PC-3 (cell line): ENCODE measurements around the gene KDM5B. TPM values are rescaled to one million over a fixed set of nuclear protein-coding genes. Genes with fewer than 3 reads are reported as not detected.

Source experiments
- ATAC-seq: fragments of 200-7000 bp; cut with Tn5 transposase; 2 replicates; pipeline ENCODE4 v1.9.1; 2020; ENCODE audit warnings: mild to moderate bottlenecking, moderate library complexity
- BruUV-seq: library from RNA; stranded (reverse); fragments of 400-500 nt; replicated peaks from 2 replicates; lab custom pipeline; 2021; lab: Mats Ljungman, UMichigan
- CTCF ChIA-PET: fragments of 300-600 bp; sonication (Branson Sonifier 250); formaldehyde crosslinking; loops from one replicate; lab custom pipeline; 2022; ENCODE audit warnings: antibody characterized with exemption; lab: Charles Lee
- POLR2A ChIA-PET: fragments of 300-600 bp; sonication (Branson Sonifier 250); formaldehyde crosslinking; loops from one replicate; lab custom pipeline; 2022; ENCODE audit warnings: antibody characterized with exemption; ENCODE audit not compliant: unreplicated experiment; lab: Charles Lee
- DNase-seq: peaks from one replicate; pipeline ENCODE4 v3.0.0-alpha.2; 2015
- H2AFZ ChIP-seq: fragments of 300-600 bp; sonication (generic); 2 replicates; pipeline ENCODE4 v1.6.0; 2016; ENCODE audit warnings: antibody characterized with exemption, low read length
- H3F3A ChIP-seq: fragments of 300-600 bp; sonication (generic); one replicate; pipeline ENCODE4 v1.6.0; 2017; ENCODE audit warnings: antibody characterized with exemption, low read length, control low read depth, mild to moderate bottlenecking; ENCODE audit not compliant: unreplicated experiment
- H3K27ac ChIP-seq: fragments of 300-600 bp; sonication (generic); 2 replicates; pipeline ENCODE4 v1.5.1; 2016; ENCODE audit warnings: mild to moderate bottlenecking, low read length
- H3K27me3 ChIP-seq: fragments of 300-600 bp; sonication (generic); 2 replicates; pipeline ENCODE4 v1.6.1; 2016; ENCODE audit warnings: low read length, mixed read lengths
- H3K36me3 ChIP-seq: fragments of 300-600 bp; sonication (generic); 2 replicates; pipeline ENCODE4 v1.6.1; 2016; ENCODE audit warnings: low read depth, mixed run types, low read length, mixed read lengths
- H3K4me1 ChIP-seq: fragments of 300-600 bp; sonication (generic); 2 replicates; pipeline ENCODE4 v1.5.1; 2016; ENCODE audit warnings: low read length; ENCODE audit not compliant: insufficient read depth
- H3K4me2 ChIP-seq: fragments of 300-600 bp; sonication (generic); 2 replicates; pipeline ENCODE4 v1.6.0; 2016; ENCODE audit warnings: low read length
- H3K4me3 ChIP-seq: fragments of 300-600 bp; sonication (generic); 2 replicates; pipeline ENCODE4 v1.5.1; 2016; ENCODE audit warnings: mild to moderate bottlenecking, low read length, mixed read lengths
- H3K79me2 ChIP-seq: fragments of 300-600 bp; sonication (generic); 2 replicates; pipeline ENCODE4 v1.6.1; 2017; ENCODE audit warnings: low read length, mixed read lengths
- H3K9ac ChIP-seq: fragments of 300-600 bp; sonication (generic); 2 replicates; pipeline ENCODE4 v1.6.0; 2016; ENCODE audit warnings: mild to moderate bottlenecking, low read length
- H3K9me2 ChIP-seq: fragments of 300-600 bp; sonication (generic); replicated peaks from 2 replicates; pipeline ENCODE4 v1.6.1; 2016; ENCODE audit warnings: mixed run types, low read length, mixed read lengths
- H3K9me3 ChIP-seq: fragments of 300-600 bp; sonication (generic); 2 replicates; pipeline ENCODE4 v1.6.1; 2016; ENCODE audit warnings: low read length, mixed read lengths
- H4K20me1 ChIP-seq: fragments of 300-600 bp; sonication (generic); 2 replicates; pipeline ENCODE4 v1.6.1; 2016; ENCODE audit warnings: low read length, mixed read lengths
- EZH2 ChIP-seq: fragments of 300-600 bp; sonication (generic); IDR thresholded peaks from one replicate; pipeline ENCODE4 v1.6.1; 2017; ENCODE audit warnings: antibody characterized with exemption, mild to moderate bottlenecking, low read length; ENCODE audit not compliant: unreplicated experiment
- EZH2phosphoT487 ChIP-seq: fragments of 300-600 bp; sonication (generic); IDR thresholded peaks from 2 replicates; pipeline ENCODE4 v1.6.1; 2018; ENCODE audit warnings: mild to moderate bottlenecking, antibody characterized with exemption, low read length, borderline replicate concordance
- intact Hi-C: fragments of 100-400 bp; cut with micrococcal nuclease; formaldehyde crosslinking; loops from 2 replicates; pipeline ENCODE4 v1.9.0; 2023
- total RNA-seq: library from RNA; depleted of rRNA; stranded (reverse); fragments of >200 nt; gene quantifications from 2 replicates; pipeline ENCODE4 v1.2.3, GENCODE V29; 2014
- TF ChIP-seq, protein P1 (sequence below): fragments of 300-600 bp; sonication (generic); conservative IDR thresholded peaks from 2 replicates; pipeline ENCODE4 v1.5.1; 2017; ENCODE audit warnings: antibody characterized with exemption, low read depth, mild to moderate bottlenecking, low read length

Gene KDM5B
- total RNA-seq, 1 experiment from 2014 or later: 41.4 TPM

DNA sequence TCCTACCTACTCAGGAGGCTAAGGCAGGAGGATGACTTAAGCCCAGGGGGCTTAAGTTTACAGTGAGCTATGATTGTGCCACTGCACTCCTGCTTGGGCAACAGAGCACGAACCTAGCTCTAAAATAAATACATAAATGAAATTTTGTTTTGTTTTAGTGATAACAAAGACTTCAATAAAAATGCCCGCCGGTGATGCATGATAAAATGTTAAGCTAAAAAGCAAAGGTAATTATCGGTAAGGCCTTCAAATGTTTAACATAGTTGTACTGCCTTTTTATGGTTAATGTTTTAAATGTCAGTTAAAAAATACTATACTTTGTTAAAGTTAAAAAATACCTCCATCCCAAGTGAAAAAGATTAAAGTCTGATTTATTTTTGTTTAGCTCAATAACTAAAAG is 27.0 kb downstream of the KDM5B start:
- TF ChIP-seq EZH2phosphoT487 (no peak), EZH2 (no peak)
- TF ChIP-seq, protein P1, sequence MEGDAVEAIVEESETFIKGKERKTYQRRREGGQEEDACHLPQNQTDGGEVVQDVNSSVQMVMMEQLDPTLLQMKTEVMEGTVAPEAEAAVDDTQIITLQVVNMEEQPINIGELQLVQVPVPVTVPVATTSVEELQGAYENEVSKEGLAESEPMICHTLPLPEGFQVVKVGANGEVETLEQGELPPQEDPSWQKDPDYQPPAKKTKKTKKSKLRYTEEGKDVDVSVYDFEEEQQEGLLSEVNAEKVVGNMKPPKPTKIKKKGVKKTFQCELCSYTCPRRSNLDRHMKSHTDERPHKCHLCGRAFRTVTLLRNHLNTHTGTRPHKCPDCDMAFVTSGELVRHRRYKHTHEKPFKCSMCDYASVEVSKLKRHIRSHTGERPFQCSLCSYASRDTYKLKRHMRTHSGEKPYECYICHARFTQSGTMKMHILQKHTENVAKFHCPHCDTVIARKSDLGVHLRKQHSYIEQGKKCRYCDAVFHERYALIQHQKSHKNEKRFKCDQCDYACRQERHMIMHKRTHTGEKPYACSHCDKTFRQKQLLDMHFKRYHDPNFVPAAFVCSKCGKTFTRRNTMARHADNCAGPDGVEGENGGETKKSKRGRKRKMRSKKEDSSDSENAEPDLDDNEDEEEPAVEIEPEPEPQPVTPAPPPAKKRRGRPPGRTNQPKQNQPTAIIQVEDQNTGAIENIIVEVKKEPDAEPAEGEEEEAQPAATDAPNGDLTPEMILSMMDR: no peak
- Histone ChIP-seq H3K79me2 (peaks cover 56% of the 10 kb centered on the region), H3K9me2 (no peaks in the 10 kb centered on the region), H3F3A (no peaks in the 10 kb centered on the region), H3K4me3 (no peak overlapping the region), H3K4me2 (no peak overlapping the region), H3K9ac (no peak overlapping the region), H2AFZ (no peak overlapping the region), H3K9me3 (no peaks in the 10 kb centered on the region), H3K27ac (no peak overlapping the region), H3K4me1 (no peaks in the 10 kb centered on the region), H3K36me3 (peaks cover 2% of the 10 kb centered on the region; the same call in 1 of the 2 replicates), H4K20me1 (peaks cover 25% of the 10 kb centered on the region; the same call in 1 of the 2 replicates), H3K27me3 (no peaks in the 10 kb centered on the region)
- ChIA-PET POLR2A (interaction anchor here (0.6 kb wide), 1 partner anchor 29 kb away, joined by 3 read pairs; no protein-coding TSS in a partner anchor), CTCF (no interaction called here)
- ATAC-seq (no peak), DNase-seq (no peak)
- BruUV-seq: no TSS peak
- intact Hi-C loops: no loop called here

DNA sequence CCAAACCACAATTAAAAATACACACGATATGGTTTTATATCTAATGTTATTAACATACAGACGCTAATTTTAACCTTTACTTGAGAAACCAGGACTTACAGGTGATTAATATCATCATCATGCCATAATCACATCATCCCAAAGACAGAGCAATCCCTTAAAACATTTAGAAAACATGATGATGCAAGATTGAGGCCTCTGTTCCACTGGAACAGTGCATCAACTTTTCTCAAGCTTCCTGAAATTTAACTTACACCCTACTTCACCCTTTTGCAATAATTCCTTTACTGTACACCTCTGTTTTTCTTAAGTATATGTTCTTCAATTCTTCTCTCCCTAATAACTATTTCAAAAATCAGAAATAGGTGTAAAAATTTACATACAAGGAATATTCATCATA is 38.1 kb downstream of the KDM5B start:
- ChIA-PET POLR2A (no interaction called here), CTCF (no interaction called here)
- Histone ChIP-seq H3K79me2 (no peaks in the 10 kb centered on the region), H3F3A (no peaks in the 10 kb centered on the region), H4K20me1 (no peaks in the 10 kb centered on the region), H2AFZ (no peak overlapping the region), H3K9me2 (no peaks in the 10 kb centered on the region), H3K9me3 (no peaks in the 10 kb centered on the region), H3K4me2 (no peak overlapping the region), H3K27me3 (no peaks in the 10 kb centered on the region), H3K4me3 (no peak overlapping the region), H3K36me3 (peaks cover 24% of the 10 kb centered on the region), H3K4me1 (no peaks in the 10 kb centered on the region), H3K27ac (no peak overlapping the region), H3K9ac (no peak overlapping the region)
- BruUV-seq: no TSS peak
- no peak for ATAC-seq
- DNase-seq: no peak
- TF ChIP-seq, protein P1: no peak
- TF ChIP-seq EZH2: no peak
- TF ChIP-seq EZH2phosphoT487: no peak
- intact Hi-C loops: loop anchor here (5.0 kb wide), 1 partner anchor 82 kb away; no protein-coding TSS in a partner anchor

DNA sequence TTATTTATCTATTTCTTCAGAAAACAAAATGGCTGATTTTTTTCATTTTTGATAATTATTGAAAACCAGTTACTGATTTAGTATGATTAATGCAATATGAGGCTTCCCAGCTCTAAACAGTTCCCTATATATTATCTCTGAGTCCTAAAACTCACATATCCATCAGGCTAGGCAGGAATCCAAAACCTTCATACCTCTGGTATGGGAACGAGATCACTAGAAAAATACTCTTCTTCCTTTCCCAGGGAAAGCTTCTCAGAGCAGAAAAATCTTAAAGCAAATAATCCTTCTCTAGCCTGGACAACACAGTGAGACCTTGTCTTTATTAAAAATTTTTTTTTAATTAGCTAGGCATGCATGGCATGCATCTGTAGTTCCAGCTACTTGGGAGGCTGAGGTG is 42.5 kb downstream of the KDM5B start:
- H3K27ac ChIP-seq: no peak overlapping the region
- no peak overlapping the region for H2AFZ ChIP-seq
- intact Hi-C loops: no loop called here
- no peaks in the 10 kb centered on the region for H3K27me3 ChIP-seq
- no peaks in the 10 kb centered on the region for H3K4me1 ChIP-seq
- H4K20me1 ChIP-seq: no peaks in the 10 kb centered on the region
- H3K9me3 ChIP-seq: no peaks in the 10 kb centered on the region
- no peak overlapping the region for H3K4me2 ChIP-seq
- H3K79me2 ChIP-seq: no peaks in the 10 kb centered on the region
- H3K36me3 ChIP-seq: peaks cover 38% of the 10 kb centered on the region
- H3K4me3 ChIP-seq: no peak overlapping the region
- no peak for ATAC-seq
- no TSS peak for BruUV-seq
- no peak overlapping the region for H3K9ac ChIP-seq
- H3F3A ChIP-seq: no peaks in the 10 kb centered on the region
- TF ChIP-seq, protein P1: no peak
- TF ChIP-seq EZH2 (no peak), EZH2phosphoT487 (no peak)
- no peak for DNase-seq
- H3K9me2 ChIP-seq: no peaks in the 10 kb centered on the region
- POLR2A ChIA-PET: no interaction called here
- CTCF ChIA-PET: no interaction called here
